ENCODE measurements around the gene NUDT15.
"Not testable (repeated sequence)": the region's sequence is repeated elsewhere in the genome, so short reads cannot be mapped to it uniquely, and the experiment has no call there.

The NUDT15 gene

DNA sequence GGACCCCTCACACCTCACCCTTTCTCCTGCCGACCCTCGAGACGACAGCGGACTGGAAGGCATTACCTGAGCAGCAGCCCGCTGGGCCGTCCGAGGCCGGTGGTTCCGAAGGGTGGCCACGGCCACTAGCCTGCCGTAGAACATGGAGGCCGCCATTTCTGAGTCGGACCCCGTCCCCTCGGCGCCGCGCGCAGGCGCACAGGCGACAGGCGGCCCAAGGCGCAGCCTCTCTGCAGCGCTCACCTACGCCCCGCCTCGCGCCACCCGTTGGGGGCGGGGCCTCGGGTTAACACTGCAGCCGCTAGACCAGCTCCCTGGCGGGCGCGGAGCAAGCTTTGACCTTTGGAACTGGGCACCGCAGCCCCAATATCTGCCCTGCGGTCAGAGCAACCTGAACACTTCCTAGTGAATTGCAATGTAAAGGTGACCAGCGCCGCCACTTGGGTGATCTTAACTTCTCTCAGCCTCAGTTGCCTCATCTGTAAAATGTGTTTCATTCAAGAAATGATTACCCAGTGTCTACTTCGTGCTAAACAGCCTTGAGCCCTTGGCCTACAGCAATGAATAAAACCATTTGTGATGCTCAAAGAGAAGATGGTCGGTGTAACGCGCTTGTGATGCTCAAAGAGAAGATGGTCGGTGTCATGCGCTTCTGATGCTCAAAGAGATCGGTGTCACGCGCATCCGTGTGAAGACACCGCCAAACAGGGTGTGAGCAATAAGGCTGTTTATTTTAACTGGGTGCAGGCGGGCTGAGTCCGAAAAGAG, 36.2 kb upstream of the NUDT15 start, which contains the start of gene SUCLA2:
SUCLA2 (minus strand) TSS at position 160 of the 768 bp plus-strand sequence; CDS start at position 156, 4 bp downstream.
- TF ChIP-seq, protein P1, sequence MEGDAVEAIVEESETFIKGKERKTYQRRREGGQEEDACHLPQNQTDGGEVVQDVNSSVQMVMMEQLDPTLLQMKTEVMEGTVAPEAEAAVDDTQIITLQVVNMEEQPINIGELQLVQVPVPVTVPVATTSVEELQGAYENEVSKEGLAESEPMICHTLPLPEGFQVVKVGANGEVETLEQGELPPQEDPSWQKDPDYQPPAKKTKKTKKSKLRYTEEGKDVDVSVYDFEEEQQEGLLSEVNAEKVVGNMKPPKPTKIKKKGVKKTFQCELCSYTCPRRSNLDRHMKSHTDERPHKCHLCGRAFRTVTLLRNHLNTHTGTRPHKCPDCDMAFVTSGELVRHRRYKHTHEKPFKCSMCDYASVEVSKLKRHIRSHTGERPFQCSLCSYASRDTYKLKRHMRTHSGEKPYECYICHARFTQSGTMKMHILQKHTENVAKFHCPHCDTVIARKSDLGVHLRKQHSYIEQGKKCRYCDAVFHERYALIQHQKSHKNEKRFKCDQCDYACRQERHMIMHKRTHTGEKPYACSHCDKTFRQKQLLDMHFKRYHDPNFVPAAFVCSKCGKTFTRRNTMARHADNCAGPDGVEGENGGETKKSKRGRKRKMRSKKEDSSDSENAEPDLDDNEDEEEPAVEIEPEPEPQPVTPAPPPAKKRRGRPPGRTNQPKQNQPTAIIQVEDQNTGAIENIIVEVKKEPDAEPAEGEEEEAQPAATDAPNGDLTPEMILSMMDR (IDR thresholded peaks at IDR 0.05; ENCODE audit: extremely low read depth, missing control alignments), result no peak
- peak; percentile 96 for DNase-seq (ENCODE audit: low spot score)

DNA sequence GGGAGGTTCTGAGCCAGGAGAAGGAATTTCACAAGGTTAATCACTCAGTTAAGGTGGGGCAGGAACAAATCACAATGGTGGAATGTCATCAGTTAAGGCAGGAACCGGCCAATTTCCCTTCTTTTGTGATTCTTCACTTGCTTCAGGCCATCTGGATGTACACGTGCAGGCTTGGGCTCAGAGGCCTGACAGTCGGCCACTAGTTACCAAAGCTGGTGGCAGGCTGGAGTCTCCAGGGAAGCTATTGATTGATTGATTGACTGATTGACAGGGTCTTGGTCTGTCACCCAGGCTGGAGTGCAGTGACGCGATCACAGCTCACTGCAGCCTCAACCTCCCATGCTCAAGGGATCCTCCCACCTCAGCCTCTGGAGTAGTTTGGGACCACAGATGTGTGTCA, 35.5 kb upstream of the NUDT15 start:
- DNase-seq (ENCODE audit: low spot score), result not testable (repeated sequence)

DNA sequence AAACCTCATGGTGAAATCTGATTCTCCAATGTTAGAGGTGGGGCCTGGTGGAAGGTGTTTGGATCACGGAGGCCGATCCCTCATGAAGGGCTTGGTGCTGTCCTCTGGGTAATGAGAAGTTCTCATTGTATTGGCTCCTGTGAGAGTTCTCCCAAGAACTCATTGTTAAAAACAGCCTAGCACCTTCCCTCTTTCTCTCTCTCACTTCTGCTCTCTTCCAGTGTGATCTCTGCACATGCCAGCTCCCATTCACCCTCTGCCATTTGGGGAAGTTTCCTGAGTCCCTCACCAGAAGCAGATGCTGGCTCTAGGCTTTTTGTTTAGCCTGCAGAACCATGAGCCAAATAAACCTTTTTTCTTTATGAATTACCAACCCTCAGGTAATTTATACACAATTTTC, 33.3 kb upstream of the NUDT15 start:
- no peak for DNase-seq (ENCODE audit: low spot score)

DNA sequence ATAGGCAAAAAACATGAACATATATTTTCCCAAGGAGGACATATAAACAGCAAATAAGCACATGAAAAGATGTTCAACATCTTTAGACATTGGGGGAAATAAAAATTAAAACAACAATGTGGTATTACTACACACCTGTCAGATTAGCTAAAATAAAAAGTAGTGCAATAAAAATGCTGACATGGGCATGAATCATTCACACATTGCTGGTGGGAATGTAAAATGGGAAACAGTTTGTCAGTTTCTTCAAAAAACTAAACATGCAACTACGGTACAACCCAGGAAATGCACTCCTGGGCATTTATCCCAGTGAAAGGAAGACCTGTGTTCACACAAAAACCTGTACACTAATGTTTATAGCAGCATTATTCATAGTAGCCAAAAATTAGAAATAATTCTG, 31.1 kb upstream of the NUDT15 start:
- no peak for DNase-seq (ENCODE audit: low spot score)

More for the DNA sequence above, 33.3 kb upstream of the NUDT15 start:
- TF ChIP-seq, protein P1 (IDR thresholded peaks at IDR 0.05; ENCODE audit: extremely low read depth, missing control alignments), result no peak

DNA sequence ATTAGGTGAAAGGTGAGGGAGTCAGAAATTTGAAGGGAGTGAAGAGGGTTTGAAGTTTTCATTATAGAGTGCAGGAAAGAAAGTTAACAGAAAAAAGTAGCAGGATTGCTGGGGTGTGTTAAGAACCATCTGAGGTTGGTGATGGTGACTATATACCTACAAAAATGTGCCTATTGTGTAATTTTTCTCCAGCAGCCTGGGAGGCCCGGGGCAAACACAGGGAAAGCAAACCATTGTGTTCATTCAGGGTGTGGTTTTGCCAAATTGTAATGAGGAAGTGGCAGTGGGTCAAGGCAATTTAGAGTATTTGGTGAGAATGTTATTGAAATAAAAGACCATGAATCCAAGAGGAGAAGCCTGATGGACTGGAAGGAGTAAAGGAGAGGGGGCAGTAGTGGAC, 28.2 kb upstream of the NUDT15 start:
- TF ChIP-seq, protein P1 (IDR thresholded peaks at IDR 0.05; ENCODE audit: extremely low read depth, missing control alignments), result no peak
- DNase-seq (ENCODE audit: low spot score), result no peak

More for the DNA sequence above, 31.1 kb upstream of the NUDT15 start:
- TF ChIP-seq, protein P1 (IDR thresholded peaks at IDR 0.05; ENCODE audit: extremely low read depth, missing control alignments), result no peak

DNA sequence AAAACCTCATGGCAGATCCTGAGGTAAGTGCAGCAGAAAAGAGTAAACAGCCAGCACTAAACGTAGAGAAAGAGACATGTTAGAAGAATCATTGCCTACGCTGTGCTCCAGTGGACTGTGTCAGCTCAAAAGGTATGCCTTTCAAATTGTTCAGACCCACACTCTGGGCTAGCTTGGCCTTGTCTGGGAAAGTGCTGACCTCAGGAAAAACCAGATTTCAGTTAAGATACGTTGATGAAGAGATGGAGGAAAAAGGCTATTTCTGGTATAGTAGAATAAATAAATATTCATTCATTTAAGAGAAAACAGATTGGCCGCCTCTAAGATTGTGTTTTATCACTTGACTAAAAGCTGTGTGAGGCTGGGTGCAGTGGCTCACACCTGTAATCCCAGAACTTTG, 26.8 kb upstream of the NUDT15 start:
- DNase-seq (ENCODE audit: low spot score), result no peak
- TF ChIP-seq, protein P1 (IDR thresholded peaks at IDR 0.05; ENCODE audit: extremely low read depth, missing control alignments), result no peak

DNA sequence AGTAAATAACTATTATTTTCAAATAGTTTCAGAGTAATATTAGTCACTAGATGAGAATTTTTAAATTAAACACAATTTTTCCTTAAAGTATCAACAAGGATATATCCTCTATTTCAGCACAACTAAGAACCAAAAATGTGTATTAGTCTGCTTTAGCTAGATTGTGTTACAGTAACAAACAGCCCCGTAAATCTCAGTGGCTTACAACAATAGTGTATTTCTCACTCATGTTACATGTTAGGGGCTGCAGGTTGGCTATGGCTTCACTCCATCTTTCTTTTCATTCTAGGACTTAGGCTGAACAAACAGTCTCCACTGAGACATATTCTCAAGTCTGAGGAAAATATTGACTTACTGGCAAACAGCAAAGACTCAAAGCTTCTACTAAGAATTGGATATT, 24.9 kb upstream of the NUDT15 start:
- TF ChIP-seq, protein P1 (IDR thresholded peaks at IDR 0.05; ENCODE audit: extremely low read depth, missing control alignments), result no peak
- no peak for DNase-seq (ENCODE audit: low spot score)

DNA sequence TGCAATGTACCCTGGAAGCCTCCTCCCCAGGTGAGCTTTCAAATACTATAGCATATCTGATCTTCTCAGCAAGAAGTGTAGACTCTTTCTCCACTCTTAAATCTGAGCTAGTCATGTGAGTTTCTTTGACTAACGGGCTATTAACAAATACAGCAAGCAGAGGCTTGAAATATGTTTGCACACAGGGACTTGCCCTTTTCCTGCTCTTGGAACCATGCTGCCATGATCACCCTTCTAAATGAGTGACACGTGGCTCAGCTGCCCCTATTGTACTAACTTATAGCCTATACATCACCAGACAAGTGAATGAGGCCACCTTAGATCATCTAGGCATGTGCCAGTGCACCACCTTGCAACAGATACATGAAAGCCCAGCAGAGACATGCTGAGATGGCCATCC, 23.2 kb upstream of the NUDT15 start:
- no peak for DNase-seq (ENCODE audit: low spot score)
- TF ChIP-seq, protein P1 (IDR thresholded peaks at IDR 0.05; ENCODE audit: extremely low read depth, missing control alignments), result no peak

Measured in GM20000 (cell line).